ENCODE results near the gene DYRK2. TPM values are rescaled to one million over a fixed set of nuclear protein-coding genes. Genes with fewer than 3 reads are reported as not detected.

DYRK2 gene
- total RNA-seq, 1 donor from 2014 or later, result 50.7 TPM

- Histone ChIP-seq H3K9me3 (ENCODE audit: insufficient read depth, low read depth, low read length) (no peaks in the 10 kb centered on the region), H3K27me3 (ENCODE audit: insufficient read depth, low read length) (no peaks in the 10 kb centered on the region), H3K27ac (ENCODE audit: low read depth, low read length) (no peak overlapping the region), H3K4me2 (ENCODE audit: low read length) (peak overlapping the region; percentile 100), H3K4me1 (ENCODE audit: insufficient read depth, low read length) (peaks cover 16% of the 10 kb centered on the region), H3K79me2 (ENCODE audit: insufficient read depth, low read length) (peaks cover 36% of the 10 kb centered on the region), H3K4me3 (ENCODE audit: insufficient read depth, low read depth, low read length) (peak overlapping the region; percentile 74), H3K9ac (ENCODE audit: low read length) (peak overlapping the region; percentile 93), H4K20me1 (ENCODE audit: insufficient read depth, low read length) (peaks cover 20% of the 10 kb centered on the region), H3K36me3 (ENCODE audit: insufficient read depth, low read length) (no peaks in the 10 kb centered on the region), H2AFZ (ENCODE audit: low read depth, low read length) (peak overlapping the region; percentile 83)
- Mint-ChIP-seq H3K4me1 (ENCODE audit: low read depth, unreplicated experiment) (peaks cover 20% of the 10 kb centered on the region), H3K4me3 (ENCODE audit: unreplicated experiment) (peak overlapping the region; percentile 93), H3K27me3 (ENCODE audit: low read depth, unreplicated experiment) (peaks cover 6% of the 10 kb centered on the region), H3K36me3 (ENCODE audit: low read depth, unreplicated experiment) (peaks cover 8% of the 10 kb centered on the region), H3K9me3 (ENCODE audit: unreplicated experiment) (no peaks in the 10 kb centered on the region), H3K27ac (ENCODE audit: unreplicated experiment) (peak overlapping the region; percentile 96)
- FAIRE-seq (no peak), DNase-seq (ENCODE audit: low read depth) (no peak)
- TF ChIP-seq EZH2 (IDR thresholded peaks at IDR 0.05; ENCODE audit: insufficient read depth, low read length), result no peak
- no peak for TF ChIP-seq CTCF (IDR thresholded peaks at IDR 0.05; ENCODE audit: insufficient read depth, low read depth, low read length)
These were observed 1.3 kb upstream of the DYRK2 start for GRCh38 chr12:67647181-67647798.

DNA sequence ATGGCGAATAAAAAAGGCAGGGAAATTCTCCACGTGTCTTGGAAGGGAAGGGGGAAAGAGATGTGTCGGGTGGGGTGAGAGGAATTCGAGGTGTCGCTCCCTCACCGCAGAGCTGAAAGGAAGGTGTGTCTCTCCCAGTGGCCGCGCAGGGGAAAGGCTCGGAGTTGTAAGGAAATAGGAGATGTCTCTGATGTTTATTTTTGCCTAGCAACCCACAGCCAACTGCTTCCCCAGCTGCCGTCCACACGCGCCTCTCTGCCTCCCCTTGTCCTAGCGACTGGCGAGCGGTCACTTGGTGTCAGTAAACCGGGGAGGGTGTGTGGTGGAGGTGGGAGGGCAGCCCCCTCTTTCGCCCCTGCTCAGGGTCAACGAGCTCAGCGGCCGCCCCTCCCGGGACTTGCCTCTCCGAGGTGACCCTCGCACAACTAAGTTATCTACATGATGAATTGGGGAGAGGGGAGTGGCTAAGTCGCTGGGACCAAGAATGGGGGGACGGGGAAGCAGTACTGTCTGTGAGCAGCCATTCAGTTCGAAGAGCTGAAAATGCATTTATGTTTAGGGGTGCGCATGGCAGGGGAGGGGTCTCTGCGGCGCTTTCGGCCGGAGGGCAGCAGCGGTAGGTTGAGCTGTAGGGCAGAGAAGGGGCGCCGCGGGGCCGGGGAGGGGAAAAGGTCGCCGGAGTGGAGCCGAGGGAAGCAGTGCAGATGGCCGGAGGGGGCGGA, 585 bp upstream of the DYRK2 start:
- DNase-seq (ENCODE audit: low read depth) (peak; percentile 84), FAIRE-seq (peak; percentile 47)
- Histone ChIP-seq H3K4me2 (ENCODE audit: low read length) (peak overlapping the region; percentile 100), H2AFZ (ENCODE audit: low read depth, low read length) (peak overlapping the region; percentile 83), H3K9ac (ENCODE audit: low read length) (peak overlapping the region; percentile 93), H3K79me2 (ENCODE audit: insufficient read depth, low read length) (peaks cover 43% of the 10 kb centered on the region), H3K9me3 (ENCODE audit: insufficient read depth, low read depth, low read length) (no peaks in the 10 kb centered on the region), H3K27ac (ENCODE audit: low read depth, low read length) (peak overlapping the region; percentile 77), H3K27me3 (ENCODE audit: insufficient read depth, low read length) (no peaks in the 10 kb centered on the region), H3K36me3 (ENCODE audit: insufficient read depth, low read length) (no peaks in the 10 kb centered on the region), H4K20me1 (ENCODE audit: insufficient read depth, low read length) (peaks cover 24% of the 10 kb centered on the region), H3K4me1 (ENCODE audit: insufficient read depth, low read length) (peaks cover 16% of the 10 kb centered on the region), H3K4me3 (ENCODE audit: insufficient read depth, low read depth, low read length) (peak overlapping the region; percentile 74)
- Mint-ChIP-seq H3K4me1 (ENCODE audit: low read depth, unreplicated experiment) (peaks cover 20% of the 10 kb centered on the region), H3K27me3 (ENCODE audit: low read depth, unreplicated experiment) (peaks cover 3% of the 10 kb centered on the region), H3K27ac (ENCODE audit: unreplicated experiment) (peak overlapping the region; percentile 96), H3K36me3 (ENCODE audit: low read depth, unreplicated experiment) (peaks cover 8% of the 10 kb centered on the region), H3K4me3 (ENCODE audit: unreplicated experiment) (peak overlapping the region; percentile 93), H3K9me3 (ENCODE audit: unreplicated experiment) (no peaks in the 10 kb centered on the region)
- TF ChIP-seq EZH2 (IDR thresholded peaks at IDR 0.05; ENCODE audit: insufficient read depth, low read length) (no peak), CTCF (IDR thresholded peaks at IDR 0.05; ENCODE audit: insufficient read depth, low read depth, low read length) (peak; percentile 29)

DNA sequence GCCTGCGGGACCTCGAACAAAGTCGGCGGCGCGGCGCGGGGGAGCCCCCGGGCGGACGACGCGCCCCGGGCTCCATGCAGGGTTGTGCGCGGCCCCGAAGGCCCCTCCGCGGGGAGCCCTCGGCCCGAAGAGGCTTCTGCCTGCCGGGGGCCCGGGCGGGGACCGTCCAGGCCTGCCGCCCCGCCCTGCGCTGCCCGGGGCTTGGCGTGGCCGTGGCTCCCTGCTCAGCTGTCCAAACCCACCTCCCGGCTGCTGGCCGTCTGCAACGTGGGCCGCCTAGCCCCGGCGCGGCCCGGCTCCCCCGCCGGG, 670 bp downstream of the DYRK2 start:
- peaks cover 36% of the 10 kb centered on the region for H4K20me1 ChIP-seq (ENCODE audit: insufficient read depth, low read length)
- H3K27me3 ChIP-seq (ENCODE audit: insufficient read depth, low read length), result no peaks in the 10 kb centered on the region
- no peaks in the 10 kb centered on the region for H3K9me3 ChIP-seq (ENCODE audit: insufficient read depth, low read depth, low read length)
- peak overlapping the region; percentile 64 for H2AFZ ChIP-seq (ENCODE audit: low read depth, low read length)
- H3K9ac ChIP-seq (ENCODE audit: low read length), result peak overlapping the region; percentile 95
- H3K27me3 Mint-ChIP-seq (ENCODE audit: low read depth, unreplicated experiment), result no peaks in the 10 kb centered on the region
- DNase-seq (ENCODE audit: low read depth) (no peak), FAIRE-seq (no peak)
- TF ChIP-seq EZH2 (IDR thresholded peaks at IDR 0.05; ENCODE audit: insufficient read depth, low read length) (no peak), CTCF (IDR thresholded peaks at IDR 0.05; ENCODE audit: insufficient read depth, low read depth, low read length) (no peak)
- H3K4me1 Mint-ChIP-seq (ENCODE audit: low read depth, unreplicated experiment), result peaks cover 32% of the 10 kb centered on the region
- H3K27ac ChIP-seq (ENCODE audit: low read depth, low read length), result peak overlapping the region; percentile 85
- H3K79me2 ChIP-seq (ENCODE audit: insufficient read depth, low read length), result peaks cover 56% of the 10 kb centered on the region
- peaks cover 16% of the 10 kb centered on the region for H3K4me1 ChIP-seq (ENCODE audit: insufficient read depth, low read length)
- H3K9me3 Mint-ChIP-seq (ENCODE audit: unreplicated experiment), result no peaks in the 10 kb centered on the region
- H3K4me2 ChIP-seq (ENCODE audit: low read length), result peak overlapping the region; percentile 96
- H3K4me3 Mint-ChIP-seq (ENCODE audit: unreplicated experiment), result no peak overlapping the region
- peaks cover 8% of the 10 kb centered on the region for H3K36me3 Mint-ChIP-seq (ENCODE audit: low read depth, unreplicated experiment)
- H3K36me3 ChIP-seq (ENCODE audit: insufficient read depth, low read length), result no peaks in the 10 kb centered on the region
- peak overlapping the region; percentile 76 for H3K4me3 ChIP-seq (ENCODE audit: insufficient read depth, low read depth, low read length)
- H3K27ac Mint-ChIP-seq (ENCODE audit: unreplicated experiment), result no peak overlapping the region
